GM19239 (cell line): Measurements from ENCODE around the gene SPACA4.

Source experiments
- DNase-seq: peaks from one replicate; pipeline ENCODE4 v3.0.0; 2011; ENCODE audit warnings: low spot score; ENCODE audit not compliant: insufficient read length
- FAIRE-seq: peaks from 2 replicates; lab custom pipeline; 2011; peaks lifted over from hg19 to GRCh38; lab: Jason Lieb, UNC

SPACA4 gene

DNA sequence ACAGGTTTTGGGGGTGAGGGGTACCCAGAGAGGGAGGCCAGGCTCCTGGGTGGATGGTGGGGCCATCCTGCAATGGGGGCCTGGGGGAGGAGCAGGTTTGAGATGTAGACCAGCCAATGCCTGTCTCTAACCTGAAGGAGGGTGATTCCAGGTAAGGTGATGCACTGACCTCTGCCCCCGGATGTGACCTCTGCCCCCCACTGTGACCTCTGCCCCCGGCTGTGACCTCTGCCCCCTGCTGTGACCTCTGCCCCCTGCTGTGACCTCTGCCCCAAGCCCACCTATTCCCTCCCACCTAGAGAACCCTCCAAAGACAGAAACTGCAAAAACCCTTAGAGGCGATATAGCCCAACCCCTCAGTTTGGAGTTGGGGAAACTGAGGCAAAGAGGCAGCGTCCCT lies 10.3 kb upstream of the SPACA4 start:
- DNase-seq (no peak), FAIRE-seq (no peak)

DNA sequence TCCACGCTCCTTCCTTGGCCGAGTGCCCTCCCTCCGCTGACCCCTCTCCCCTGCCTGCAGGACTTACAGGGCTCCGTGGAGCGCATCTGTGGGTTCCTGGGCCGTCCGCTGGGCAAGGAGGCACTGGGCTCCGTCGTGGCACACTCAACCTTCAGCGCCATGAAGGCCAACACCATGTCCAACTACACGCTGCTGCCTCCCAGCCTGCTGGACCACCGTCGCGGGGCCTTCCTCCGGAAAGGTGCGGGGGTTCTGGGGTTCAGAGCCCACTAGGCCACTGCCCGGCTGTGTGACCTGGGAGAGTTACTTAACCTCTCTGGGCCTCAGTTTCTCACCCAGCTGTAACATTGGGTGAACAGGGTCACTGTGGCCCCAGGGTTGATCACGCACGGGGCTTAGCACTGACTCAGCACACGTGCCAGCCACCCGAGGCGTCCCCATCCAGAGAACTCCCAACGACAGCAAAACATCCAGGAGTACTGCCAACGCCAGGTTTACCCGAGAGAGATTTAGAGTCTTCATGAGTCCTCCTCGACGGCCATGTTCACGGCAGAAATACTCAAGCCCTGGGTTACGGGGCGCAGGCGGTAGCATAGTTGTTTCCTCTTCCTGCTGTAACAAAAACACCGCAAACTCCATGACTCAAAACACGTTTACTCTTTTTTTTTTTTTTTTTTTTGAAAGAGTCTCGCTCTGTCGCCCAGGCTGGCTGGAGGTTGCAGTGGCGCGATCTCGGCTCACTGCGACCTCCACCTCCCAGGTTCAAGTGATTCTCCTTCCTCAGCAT lies 9.7 kb upstream of the SPACA4 start:
- FAIRE-seq (no peak), DNase-seq (no peak)

DNA sequence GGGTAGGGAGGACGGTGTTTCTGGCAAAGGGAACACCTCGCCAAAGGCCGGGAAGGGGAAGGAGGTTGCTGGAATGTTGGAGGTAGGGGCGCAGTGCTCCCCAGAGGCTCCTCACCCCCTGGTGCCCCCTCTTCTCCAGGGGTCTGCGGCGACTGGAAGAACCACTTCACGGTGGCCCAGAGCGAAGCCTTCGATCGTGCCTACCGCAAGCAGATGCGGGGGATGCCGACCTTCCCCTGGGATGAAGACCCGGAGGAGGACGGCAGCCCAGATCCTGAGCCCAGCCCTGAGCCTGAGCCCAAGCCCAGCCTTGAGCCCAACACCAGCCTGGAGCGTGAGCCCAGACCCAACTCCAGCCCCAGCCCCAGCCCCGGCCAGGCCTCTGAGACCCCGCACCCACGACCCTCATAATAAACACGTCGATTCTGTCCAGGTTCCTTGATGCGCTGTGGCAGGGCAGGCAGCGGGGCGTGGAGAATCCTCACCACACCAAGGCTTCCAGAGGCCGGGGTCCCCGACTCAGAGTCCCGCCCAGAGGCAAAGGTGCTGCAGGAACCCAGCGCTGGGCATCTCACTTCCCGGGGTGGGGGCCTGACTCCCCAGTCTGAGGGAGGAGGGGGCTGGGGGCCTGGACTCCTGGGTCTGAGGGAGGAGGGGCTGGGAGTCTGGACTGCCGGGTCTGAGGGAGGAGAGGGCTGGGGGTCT lies 7.4 kb upstream of the SPACA4 start:
- DNase-seq (no peak), FAIRE-seq (no peak)

DNA sequence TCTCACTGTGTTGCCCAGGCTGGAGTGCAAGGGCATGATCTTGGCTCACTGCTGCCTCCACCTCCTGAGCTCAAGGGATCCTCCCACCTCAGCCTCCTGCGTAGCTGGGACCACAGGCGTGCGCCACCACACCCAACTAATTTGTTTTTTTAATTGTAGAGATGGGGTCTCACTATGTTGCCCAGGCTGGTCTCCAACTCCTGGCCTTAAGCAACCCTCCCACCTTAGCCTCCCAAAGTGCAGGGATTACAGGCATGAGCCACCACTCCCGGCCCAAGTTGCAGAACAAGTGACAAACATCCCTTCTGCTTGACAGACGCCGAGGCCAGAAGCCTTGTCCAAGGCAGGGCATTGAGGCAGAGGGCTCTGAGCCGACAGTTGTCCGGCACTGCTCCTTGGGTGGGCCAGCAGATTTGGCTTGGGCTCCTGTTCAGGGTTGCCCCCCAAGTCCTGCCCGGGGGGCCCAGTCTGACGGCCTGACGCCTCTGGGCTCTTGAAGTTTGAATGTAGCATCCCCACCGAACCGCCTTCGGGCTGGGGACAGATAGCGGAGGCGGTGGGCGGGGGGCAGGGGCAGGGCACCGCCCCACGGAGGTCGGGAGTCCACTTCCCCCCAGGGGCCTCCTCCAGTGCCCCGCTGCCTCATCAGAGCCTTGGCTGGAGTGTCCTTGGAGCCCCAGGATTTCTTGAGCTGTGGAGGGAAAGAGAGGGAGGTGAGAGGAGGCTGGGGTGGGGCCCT lies 5.7 kb upstream of the SPACA4 start:
- FAIRE-seq (no peak), DNase-seq (no peak)

DNA sequence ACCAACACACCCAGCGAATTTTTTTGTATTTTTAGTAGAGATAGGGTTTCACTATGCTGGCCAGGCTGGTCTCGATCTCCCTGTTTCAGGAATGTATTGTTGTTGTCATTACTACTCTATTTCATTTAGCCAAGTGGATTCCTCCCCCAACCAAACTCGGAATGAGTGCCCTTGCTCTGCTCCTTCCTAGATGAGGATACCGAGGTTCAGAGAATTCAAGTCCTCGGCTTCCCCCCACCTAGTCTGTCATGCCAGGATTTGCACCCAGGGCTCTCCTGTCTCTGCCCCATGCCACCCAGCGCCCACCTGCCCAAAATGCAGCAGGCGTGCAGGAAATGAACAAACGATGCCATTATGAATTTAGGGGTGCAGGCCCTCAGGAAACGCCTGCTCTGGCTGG lies 3.5 kb upstream of the SPACA4 start:
- DNase-seq: no peak
- FAIRE-seq: no peak

DNA sequence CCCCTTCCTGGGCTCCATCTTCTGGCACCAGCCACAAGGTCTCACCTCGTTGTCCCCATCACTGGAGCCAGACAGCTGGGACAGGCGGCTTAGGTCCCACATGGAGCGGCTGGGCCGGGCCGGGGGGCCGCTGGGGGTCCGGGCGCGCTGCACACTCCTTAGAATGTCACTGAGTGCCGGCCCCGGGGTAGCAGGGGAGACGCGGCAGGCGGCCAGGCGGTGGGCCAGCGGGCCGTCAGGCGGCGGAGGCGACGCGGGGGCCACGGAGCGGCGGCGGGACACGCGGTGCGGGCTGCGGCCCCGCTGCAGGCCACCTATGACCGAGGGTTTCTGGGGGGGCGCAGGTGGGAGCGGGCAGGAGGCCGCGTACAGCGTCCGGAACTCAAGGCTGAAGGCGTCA lies 3.1 kb upstream of the SPACA4 start:
- no peak for FAIRE-seq

DNA sequence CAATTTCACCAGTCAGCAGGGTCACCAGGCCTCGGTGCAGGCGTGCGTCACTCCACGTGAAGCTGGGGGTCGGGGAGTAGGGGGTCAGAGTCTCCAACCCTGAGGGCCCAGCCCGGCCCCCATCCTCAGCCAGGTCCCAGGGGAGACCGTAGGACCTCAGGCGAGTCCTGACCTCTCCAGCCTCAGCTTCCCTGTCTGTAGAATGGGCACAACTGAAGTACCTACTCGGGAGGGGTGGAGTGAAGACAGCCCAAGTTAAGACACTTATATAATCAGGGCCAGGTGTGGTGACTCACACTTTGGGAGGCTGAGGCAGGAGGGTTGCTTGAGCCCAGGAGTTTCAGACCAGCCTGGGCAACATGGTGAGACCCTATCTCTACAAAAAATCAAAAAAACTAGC lies 2.7 kb upstream of the SPACA4 start:
- no peak for FAIRE-seq
- DNase-seq: no peak

More for the DNA sequence above, 3.1 kb upstream of the SPACA4 start:
- DNase-seq: no peak

DNA sequence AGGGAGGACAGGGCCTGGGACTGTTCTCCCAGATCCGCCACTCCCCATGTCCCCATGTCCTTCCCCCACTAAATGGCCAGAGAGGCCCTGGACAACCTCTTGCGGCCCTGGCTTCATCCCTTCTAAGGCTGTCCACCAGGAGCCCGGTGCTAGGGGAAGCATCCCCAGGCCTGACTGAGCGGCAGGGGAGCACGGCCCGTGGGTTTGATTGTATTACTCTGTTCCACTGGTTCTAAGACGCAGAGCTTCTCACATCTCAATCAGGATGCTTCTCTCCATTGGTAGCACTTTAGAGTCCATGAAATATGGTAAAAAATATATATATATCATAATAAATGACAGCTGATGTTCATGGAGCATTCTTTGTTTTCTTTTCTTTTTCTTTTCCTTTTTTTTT lies 815 bp downstream of the SPACA4 start:
- FAIRE-seq: no peak
- no peak for DNase-seq

DNA sequence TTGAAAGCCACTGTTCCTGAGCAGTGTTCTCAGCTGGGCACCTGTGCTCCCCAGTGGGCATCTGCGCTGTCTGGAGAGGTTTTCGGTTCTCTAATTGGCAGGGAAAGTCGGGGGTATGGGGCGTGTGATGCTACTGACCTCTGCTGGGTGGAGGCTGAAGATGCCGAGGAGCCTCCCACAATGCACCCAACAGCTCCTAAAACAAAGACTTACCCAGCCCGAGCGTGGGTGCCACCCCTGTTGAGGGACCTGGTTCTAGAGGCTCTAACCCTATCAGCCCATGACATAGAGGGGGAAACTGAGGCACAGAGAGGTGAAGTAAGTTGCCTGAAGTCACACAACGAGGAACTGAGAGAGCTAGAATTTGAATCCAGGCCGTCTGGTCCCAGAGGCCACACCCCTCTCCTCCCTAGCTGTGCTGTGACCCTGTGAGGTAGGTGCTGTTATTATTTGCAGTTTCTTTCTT lies 2.3 kb downstream of the SPACA4 start:
- DNase-seq (peak; percentile 86), FAIRE-seq (peak; percentile 79)

DNA sequence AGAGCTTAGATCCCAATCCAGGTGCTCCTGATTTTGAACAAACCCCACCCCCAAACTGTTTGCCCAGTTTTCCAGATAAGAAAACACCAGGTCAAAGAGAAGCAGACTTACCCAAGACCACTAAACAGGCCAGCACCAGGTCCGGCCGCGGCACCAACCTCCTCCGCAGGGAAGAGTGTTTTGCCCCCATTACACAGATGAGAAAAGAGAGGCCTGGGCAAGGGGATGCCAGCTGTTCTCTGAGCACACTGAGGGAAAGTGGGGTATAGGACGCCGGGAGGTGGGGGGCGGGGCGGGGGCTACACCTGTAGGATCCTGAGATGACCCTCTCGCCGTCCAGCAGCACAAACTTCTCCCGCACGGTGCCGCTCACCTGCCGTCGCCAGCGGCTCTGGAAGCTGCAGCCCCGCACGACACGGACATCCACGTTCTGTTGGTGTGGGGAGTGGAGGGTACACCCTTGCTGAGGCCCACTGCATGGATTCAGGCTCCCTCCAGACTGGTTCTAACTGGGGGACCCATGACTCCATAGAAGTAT lies 3.1 kb downstream of the SPACA4 start:
- no peak for FAIRE-seq
- DNase-seq: no peak

DNA sequence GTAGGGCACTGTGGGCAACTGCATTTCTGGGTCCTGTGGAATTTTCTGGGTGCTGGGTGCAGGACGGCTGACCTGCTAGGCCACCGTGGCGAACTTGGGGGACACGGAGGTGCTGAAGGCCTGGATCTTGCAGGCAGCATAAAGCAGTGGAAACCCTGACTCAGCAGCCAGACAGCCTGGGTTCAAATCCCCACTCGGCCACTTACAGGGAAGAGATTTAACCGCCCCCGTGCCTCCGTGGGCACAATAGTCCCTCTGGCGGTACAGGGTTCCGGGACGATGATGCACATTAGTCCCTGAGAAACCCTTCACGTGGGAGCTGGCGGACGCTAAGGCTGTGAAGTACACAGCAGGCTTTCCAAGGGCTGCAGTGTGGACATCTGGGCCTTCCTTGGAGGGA lies 5.3 kb downstream of the SPACA4 start:
- FAIRE-seq (no peak), DNase-seq (no peak)

DNA sequence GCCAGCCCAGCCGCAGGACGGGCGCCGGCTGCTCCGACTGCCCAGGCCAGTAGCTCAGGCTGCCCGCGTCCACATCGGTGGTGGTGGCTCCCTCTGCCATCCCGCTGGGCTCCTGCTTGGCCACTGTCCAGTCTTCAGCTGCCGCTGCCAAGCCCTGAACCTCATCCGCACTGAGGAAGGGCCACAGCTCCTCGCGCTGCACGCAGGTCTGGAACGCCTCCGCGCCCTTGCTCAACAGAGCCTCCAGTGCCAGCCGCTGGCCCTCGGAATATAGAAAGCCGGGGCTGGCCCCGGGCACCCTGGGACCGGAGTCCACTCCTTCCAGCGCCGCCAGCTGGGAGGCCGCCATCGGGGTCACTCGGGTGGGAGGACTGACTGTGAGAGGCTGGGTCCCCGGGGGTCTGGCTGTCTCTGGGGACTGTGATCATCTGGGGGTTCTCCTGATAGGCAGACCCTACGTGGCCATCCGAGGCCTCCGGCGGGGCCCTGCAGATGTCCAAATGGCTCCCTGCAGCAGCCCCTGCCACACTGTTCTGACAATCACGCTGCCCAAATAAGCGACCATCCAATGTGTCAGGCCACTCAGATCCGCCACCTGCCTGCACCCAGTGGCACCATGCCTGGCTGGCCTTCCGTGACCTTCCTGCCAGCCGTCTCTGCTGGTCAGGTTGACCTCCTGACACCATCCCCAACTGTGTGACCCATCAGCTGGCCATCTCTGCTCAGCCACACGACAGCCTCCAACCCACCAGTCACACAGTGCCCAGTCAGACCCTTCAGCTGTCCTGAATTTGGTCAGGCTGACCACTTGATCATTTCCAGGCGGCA lies 6.7 kb downstream of the SPACA4 start:
- FAIRE-seq: no peak

DNA sequence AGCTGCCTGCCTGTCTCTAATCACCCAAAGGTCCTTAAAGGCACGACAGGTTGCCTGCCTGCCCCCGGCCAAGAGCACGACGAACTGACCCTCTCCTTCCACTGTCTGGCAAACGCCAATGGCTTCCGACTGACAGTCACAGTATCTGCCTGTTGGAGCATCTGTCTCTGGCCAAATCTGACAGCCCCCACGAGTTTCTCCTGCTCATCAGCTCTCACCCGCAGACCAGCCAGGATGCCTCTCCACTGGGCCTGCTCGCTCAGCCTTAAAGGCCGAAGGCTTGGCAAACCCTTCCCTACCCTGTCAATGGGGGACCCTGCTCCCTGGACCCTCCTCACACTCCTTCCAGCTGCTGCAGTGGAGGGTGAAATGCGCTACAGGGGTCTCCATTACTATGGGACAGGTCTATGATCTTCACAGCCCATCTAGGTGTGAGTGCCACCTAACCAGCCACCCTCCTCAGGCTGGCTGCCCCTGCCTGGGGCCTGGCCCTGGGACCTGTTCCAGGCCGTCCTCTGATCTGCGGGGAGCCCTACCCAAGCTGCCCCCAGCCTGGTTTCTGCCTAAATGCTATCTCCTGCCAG lies 7.4 kb downstream of the SPACA4 start:
- DNase-seq (no peak), FAIRE-seq (no peak)

More for the DNA sequence above, 6.7 kb downstream of the SPACA4 start:
- DNase-seq: no peak

DNA sequence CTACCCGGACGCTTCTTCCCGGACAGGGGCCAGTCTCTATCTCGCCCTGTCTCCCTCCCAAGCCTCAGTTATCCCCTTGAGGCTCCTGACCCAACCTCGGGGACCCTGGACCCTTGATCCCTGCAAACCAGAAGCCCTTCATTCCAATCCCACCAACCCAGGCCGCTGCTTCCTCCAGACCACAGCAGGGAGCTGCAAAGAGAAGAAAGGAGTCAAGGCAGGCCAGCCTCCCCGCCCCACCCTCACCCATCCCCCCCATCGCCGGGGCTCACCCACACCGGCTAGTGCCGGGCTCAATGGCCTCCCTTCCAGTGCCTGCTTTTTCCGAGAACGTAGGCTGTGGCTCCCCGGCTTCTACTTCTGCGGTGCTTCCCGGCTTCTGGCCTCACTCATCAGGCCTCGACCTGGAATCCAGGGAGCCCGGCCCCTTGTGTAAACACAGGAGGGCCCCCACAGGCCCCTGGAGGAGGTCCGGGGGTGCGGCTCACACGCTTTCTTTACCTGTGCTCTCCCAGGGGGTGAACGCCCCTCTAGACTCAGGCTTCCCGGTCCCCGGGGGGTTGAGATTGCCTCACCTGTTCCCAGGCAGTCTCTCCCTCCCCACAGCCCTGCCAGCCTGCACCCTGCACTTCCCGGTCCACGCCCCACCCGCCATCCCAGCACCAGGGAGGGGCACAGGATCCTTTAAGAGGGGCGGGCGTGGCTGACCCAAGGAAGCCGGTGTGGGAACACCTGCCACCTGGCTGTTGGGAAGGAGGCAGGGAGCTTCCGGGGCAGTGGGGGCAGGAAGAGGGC lies 8.1 kb downstream of the SPACA4 start, which contains the start of gene FAM83E:
Gene FAM83E, minus strand, starts transcription at position 641 of the 795 bp plus-strand sequence. CDS start 1,704 bp downstream, outside the sequence.
- FAIRE-seq (no peak), DNase-seq (no peak)

DNA sequence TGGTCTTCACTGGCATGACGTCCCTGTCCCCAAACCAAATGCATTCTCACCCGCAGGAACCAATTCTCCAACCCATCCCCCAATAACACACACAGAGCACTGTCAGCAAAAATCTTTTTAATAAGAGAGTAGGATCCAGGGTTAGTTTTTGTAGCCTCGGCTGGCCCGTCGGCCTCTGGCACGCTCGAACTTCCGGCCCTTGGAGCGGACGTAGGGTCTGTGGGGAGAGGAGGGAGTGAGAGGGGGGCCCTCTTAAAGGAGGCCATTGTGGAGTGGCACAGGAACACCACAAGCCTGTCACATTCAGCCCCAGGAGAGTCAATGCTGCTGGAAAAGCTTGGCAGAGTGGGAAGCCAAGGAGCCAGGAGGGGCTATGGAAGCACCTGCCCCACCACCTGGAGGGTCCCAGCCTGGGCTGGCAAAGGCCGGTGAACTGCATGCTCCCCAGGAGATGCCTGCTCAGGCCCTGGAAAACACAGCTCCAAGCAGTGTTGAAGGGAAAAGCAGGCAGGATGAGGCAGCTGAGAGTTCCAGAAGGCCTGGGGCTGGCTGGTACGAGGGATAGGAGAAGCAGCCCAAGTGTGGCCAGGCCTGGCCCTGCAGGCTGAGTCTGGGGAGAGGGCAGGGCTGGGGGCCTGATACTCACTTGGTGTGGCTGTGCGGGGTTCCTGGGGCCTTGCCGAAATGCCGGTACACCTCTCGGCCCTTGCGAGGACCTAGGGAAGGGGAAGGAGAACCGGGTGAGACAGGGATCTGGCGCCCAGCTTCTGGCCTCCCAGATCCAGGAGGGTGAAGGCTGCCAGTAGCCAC lies 8.9 kb downstream of the SPACA4 start:
- FAIRE-seq: no peak
- no peak for DNase-seq

DNA sequence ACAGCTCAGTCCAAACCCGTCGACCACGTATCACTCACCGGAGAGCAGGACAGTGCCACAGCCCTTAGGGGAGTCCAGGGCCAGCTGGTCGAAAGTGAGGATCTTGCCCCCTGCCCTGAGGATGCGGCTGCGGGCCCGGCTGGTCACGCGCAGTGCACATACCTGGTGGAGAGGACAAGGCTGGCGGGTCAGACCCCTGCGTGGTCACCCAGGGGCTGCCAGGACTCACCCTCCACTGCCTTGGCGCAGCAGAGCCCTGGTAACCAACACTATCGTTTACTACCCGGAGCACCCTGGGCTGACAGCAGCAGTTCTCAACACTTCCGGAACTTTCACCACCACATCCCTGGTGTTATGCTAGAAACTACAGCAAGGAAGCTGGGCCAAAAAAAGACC lies 9.5 kb downstream of the SPACA4 start:
- FAIRE-seq: no peak
- DNase-seq: no peak

DNA sequence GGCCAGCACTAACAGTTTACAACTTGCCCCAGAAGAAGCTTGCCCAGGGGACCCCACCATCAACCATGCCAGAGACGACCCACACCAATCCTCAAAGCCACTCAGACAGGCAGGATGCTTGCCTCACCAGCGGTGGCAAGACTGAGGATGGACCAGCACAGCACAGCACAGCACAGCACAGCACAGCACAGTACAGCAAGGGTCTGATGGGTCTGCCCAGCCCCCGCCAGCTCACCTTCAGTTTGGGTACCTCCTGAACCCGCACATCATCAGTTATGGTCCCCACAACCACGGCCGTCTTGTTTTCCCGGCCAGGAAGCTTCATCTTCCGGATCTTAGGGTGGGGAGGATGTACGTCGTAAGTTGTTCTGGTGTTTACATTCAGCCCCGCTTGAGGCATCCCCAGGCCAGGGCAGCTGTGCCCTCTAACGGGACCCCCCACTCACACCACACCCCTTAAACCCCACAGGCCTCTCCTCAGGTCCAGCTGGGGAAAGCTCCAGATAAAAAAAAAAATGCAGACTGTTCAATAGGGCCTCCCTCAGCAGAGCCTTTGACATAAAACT lies 10.0 kb downstream of the SPACA4 start:
- FAIRE-seq: no peak

More for the DNA sequence above, 10.0 kb downstream of the SPACA4 start:
- no peak for DNase-seq
